ENCODE data around the gene ACOT12.

The ACOT12 gene

DNA sequence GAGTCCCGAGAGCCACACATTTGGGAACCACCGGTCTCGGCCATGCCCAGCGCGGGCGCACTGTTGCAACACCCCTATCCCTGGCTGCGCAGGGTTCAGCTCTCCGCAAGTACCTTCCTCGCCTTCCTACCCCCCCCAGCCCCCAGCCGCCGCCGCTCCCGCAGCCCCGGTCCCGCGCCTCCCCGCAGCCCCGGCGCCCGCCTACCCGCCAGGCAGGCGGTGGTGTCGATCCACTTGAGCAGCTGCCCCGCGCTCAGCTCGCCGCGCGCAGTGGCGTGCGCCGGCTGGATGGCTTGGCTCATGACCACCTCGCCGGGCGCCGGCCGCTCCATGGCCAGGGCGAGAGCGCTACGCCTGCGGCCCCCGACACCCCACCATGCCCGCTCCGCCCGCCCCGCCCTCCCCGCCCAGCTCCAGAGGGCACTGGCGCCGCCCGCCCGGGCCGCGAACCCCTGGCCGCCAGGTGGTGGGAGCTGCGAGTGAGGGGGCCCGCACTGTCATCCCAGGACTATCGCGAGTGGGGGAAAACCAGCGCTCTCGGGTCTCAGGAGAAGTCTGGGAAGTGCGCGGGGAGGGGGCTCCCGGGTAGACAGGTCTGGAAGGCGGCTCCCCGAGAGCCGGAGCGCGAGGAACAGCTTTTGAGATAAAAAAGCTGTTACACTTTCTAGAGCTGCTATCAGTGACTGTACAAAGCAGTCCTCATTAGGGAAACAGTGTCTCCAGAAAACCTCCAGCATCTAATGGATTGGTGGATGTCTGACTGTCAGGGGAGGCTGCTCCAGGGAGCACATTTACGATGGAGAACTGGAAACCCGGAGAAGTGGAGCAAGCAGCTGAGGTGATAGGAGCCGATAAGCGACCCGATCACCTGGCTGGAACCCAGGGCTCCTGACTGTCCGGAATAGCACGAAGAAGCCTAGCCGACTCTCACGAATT lies at the start of gene ACOT12:
Gene ACOT12, minus strand, starts transcription at position 352 of the 936 bp plus-strand sequence. Its CDS starts 20 bp downstream, at position 332.
- no peaks in the 10 kb centered on the region for H3K4me1 ChIP-seq (ENCODE audit: insufficient read depth, low read length)
- H3K9me3 ChIP-seq (ENCODE audit: insufficient read depth, low read depth, low read length), result no peaks in the 10 kb centered on the region
- no peak within 1 kb of the TSS for H3K9ac ChIP-seq (ENCODE audit: low read depth, low read length)
- H3K36me3 ChIP-seq (ENCODE audit: insufficient read depth, low read depth, low read length), result no peaks in the 10 kb centered on the region
- H3K27ac ChIP-seq (ENCODE audit: low read length), result no peak within 1 kb of the TSS
- peaks cover 35% of the 10 kb centered on the region for H3K27me3 ChIP-seq (ENCODE audit: insufficient read depth, low read length)
- H3K4me3 ChIP-seq (ENCODE audit: low read length), result peak within 1 kb of the TSS; percentile 74

DNA sequence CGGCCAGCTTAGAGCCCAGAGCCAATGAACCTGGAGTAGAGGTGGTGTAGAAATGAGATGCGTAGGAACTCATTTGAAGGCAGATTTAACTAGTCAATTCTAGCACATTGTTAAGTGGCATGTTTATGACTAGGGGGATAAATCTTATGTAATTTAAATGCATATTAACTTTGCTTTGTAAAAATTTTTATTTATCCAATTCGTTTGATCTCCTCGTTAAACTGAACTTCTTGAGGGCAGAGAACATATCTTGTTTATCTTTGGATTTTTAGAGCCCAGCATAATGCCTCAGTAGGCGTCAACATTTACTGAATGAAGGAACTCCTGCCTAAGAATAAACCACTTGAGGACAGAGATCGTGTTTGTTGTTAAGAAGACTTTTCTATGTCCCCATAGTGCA lies 41.1 kb upstream of the ACOT12 start:
- no peak overlapping the region for H3K9ac ChIP-seq (ENCODE audit: low read depth, low read length)
- H3K4me1 ChIP-seq (ENCODE audit: insufficient read depth, low read length), result no peaks in the 10 kb centered on the region
- H3K9me3 ChIP-seq (ENCODE audit: insufficient read depth, low read depth, low read length), result no peaks in the 10 kb centered on the region
- no peaks in the 10 kb centered on the region for H3K27me3 ChIP-seq (ENCODE audit: insufficient read depth, low read length)
- no peaks in the 10 kb centered on the region for H3K36me3 ChIP-seq (ENCODE audit: insufficient read depth, low read depth, low read length)
- no peak overlapping the region for H3K4me3 ChIP-seq (ENCODE audit: low read length)
- no peak overlapping the region for H3K27ac ChIP-seq (ENCODE audit: low read length)

DNA sequence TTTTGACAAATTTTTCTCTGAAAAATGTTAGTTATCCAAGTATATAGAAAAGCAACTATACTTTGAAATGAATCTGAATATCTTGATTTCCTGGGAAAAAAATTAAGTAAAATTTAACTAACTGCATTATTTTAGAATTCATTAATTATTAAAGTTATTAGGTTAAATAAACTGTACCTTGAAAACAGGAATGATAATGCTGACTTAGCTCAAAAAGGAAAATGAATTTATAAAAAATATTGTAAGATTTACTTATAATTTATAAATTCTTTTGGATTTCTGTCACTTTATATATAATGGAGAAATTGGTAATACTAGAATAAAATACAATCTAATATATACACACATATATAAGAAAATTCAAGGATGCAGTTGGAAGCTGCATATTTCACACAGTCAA lies 36.1 kb upstream of the ACOT12 start:
- H3K4me1 ChIP-seq (ENCODE audit: insufficient read depth, low read length), result peaks cover 4% of the 10 kb centered on the region; the same call in 1 of the 2 replicates
- H3K27ac ChIP-seq (ENCODE audit: low read length), result no peak overlapping the region
- no peaks in the 10 kb centered on the region for H3K36me3 ChIP-seq (ENCODE audit: insufficient read depth, low read depth, low read length)
- H3K4me3 ChIP-seq (ENCODE audit: low read length), result no peak overlapping the region
- no peaks in the 10 kb centered on the region for H3K27me3 ChIP-seq (ENCODE audit: insufficient read depth, low read length)
- H3K9me3 ChIP-seq (ENCODE audit: insufficient read depth, low read depth, low read length), result no peaks in the 10 kb centered on the region
- H3K9ac ChIP-seq (ENCODE audit: low read depth, low read length), result no peak overlapping the region

DNA sequence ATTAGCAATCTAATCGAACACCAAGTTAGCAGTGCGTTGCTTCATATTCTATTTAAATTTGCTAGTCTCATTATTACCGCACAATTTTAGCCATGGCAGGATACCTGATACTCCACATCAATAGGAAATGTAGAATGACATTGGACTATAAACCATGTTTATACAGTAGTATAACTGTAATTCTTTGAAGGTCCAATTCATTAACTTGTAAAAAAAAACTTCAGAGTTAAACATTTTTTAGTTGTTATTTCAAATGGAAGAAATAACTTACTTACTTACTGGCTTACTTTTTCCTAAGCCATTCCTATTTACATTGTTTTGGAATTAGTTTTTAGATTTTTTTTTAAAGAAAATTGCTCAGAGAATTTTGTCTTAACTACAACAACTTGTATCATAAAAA lies 35.4 kb upstream of the ACOT12 start:
- Histone ChIP-seq H3K27ac (ENCODE audit: low read length) (no peak overlapping the region), H3K27me3 (ENCODE audit: insufficient read depth, low read length) (no peaks in the 10 kb centered on the region), H3K9ac (ENCODE audit: low read depth, low read length) (no peak overlapping the region), H3K4me3 (ENCODE audit: low read length) (no peak overlapping the region), H3K4me1 (ENCODE audit: insufficient read depth, low read length) (peaks cover 4% of the 10 kb centered on the region; the same call in 1 of the 2 replicates), H3K9me3 (ENCODE audit: insufficient read depth, low read depth, low read length) (no peaks in the 10 kb centered on the region), H3K36me3 (ENCODE audit: insufficient read depth, low read depth, low read length) (no peaks in the 10 kb centered on the region)

DNA sequence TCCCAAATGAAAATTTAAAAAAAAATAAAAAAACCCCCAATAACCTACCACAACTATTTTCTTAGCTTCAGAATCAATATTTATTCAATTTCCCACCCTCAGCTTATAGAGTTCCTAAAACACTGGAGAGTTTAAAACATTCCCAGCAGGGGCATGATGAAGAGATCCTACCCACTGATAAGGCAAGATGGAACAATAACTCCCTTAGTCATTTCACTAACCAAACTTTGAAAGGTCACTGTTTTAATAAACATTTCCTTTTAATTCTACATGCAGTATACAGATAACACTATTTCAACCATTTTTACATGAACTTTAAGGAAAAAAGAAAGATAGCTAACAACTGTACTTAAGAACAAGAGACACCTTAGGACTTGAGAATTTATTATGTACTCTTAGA lies 34.9 kb upstream of the ACOT12 start:
- Histone ChIP-seq H3K4me1 (ENCODE audit: insufficient read depth, low read length) (peaks cover 4% of the 10 kb centered on the region; the same call in 1 of the 2 replicates), H3K27me3 (ENCODE audit: insufficient read depth, low read length) (no peaks in the 10 kb centered on the region), H3K4me3 (ENCODE audit: low read length) (no peak overlapping the region), H3K9me3 (ENCODE audit: insufficient read depth, low read depth, low read length) (no peaks in the 10 kb centered on the region), H3K27ac (ENCODE audit: low read length) (no peak overlapping the region), H3K9ac (ENCODE audit: low read depth, low read length) (no peak overlapping the region), H3K36me3 (ENCODE audit: insufficient read depth, low read depth, low read length) (no peaks in the 10 kb centered on the region)

DNA sequence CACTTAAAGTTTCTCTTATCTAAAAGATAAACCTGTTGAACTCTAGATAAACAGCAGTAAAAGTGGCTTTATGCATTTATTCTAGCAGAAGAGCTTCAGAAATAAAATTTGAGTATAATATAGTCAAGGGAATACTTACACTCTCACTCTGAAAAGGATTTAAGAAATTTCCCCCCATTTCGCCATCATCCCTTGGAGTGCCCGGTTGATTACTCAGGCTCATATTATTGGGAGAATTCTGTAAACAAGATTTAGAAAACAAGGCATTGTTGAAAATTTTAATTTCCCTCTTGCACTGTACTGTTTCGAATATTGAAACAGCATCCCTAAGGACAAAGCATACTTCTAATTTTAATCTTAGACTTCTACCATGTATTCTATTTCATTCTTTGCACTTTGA lies 34.5 kb upstream of the ACOT12 start:
- H3K4me3 ChIP-seq (ENCODE audit: low read length), result no peak overlapping the region
- H3K4me1 ChIP-seq (ENCODE audit: insufficient read depth, low read length), result peaks cover 4% of the 10 kb centered on the region; the same call in 1 of the 2 replicates
- H3K36me3 ChIP-seq (ENCODE audit: insufficient read depth, low read depth, low read length), result no peaks in the 10 kb centered on the region
- no peaks in the 10 kb centered on the region for H3K27me3 ChIP-seq (ENCODE audit: insufficient read depth, low read length)
- H3K27ac ChIP-seq (ENCODE audit: low read length), result no peak overlapping the region
- H3K9ac ChIP-seq (ENCODE audit: low read depth, low read length), result no peak overlapping the region
- H3K9me3 ChIP-seq (ENCODE audit: insufficient read depth, low read depth, low read length), result no peaks in the 10 kb centered on the region

DNA sequence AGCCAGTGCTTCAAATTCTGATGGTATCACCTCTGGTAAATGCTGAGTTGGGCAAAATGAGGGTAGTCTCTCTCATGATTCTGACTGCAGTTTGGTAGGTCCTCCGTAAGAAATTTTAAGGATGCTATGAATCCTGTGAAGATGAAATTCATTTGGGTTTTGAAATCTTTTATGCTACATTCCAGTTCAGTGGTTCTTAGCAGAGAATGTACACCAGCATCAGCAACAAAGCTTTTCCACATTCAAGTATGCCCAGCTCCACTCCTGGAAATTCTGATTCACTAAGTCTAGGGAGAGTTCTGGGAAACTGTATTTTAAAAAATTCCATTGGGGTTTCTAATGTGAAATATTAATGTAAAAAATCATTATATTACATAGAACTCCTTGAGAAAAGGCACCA lies 33.6 kb upstream of the ACOT12 start:
- H3K4me3 ChIP-seq (ENCODE audit: low read length), result no peak overlapping the region
- H3K9ac ChIP-seq (ENCODE audit: low read depth, low read length), result no peak overlapping the region
- H3K36me3 ChIP-seq (ENCODE audit: insufficient read depth, low read depth, low read length), result no peaks in the 10 kb centered on the region
- H3K9me3 ChIP-seq (ENCODE audit: insufficient read depth, low read depth, low read length), result no peaks in the 10 kb centered on the region
- H3K4me1 ChIP-seq (ENCODE audit: insufficient read depth, low read length), result peaks cover 4% of the 10 kb centered on the region; the same call in 1 of the 2 replicates
- no peak overlapping the region for H3K27ac ChIP-seq (ENCODE audit: low read length)
- H3K27me3 ChIP-seq (ENCODE audit: insufficient read depth, low read length), result no peaks in the 10 kb centered on the region

DNA sequence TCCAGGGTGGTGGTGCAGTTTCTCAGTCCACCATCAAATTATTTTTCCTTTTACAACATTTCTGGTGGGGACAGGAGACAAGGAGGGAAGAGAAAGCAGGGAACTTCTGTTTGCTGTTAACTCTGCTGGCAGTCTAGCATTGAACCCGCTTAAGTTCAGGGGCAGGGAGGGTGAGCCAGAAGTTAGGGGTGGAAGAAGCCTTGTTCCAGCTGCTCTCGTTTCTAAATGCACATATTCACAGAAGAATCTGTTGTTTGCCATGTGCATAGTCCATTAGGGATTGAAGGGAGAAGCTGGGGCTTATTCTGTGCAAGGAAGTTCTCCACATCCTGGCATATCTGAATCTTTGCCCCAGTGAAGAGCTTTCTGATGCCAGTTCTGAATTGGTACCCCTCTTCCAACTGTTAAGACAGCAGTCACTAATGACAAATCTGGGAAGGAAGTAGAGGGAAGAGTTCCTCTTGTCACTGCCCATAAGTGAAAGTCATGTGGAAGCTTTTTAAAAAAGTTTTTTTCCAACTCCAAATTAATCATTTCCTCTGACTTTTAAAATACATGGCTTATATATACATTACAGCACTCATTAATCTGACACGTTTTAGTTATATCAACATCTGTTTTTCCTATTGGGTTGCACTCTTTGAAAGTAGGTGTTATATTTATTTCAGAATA lies 32.6 kb upstream of the ACOT12 start:
- H3K27me3 ChIP-seq (ENCODE audit: insufficient read depth, low read length), result no peaks in the 10 kb centered on the region
- H3K4me3 ChIP-seq (ENCODE audit: low read length), result no peak overlapping the region
- peaks cover 4% of the 10 kb centered on the region; the same call in 1 of the 2 replicates for H3K4me1 ChIP-seq (ENCODE audit: insufficient read depth, low read length)
- no peak overlapping the region for H3K9ac ChIP-seq (ENCODE audit: low read depth, low read length)
- no peaks in the 10 kb centered on the region for H3K9me3 ChIP-seq (ENCODE audit: insufficient read depth, low read depth, low read length)
- H3K36me3 ChIP-seq (ENCODE audit: insufficient read depth, low read depth, low read length), result no peaks in the 10 kb centered on the region
- H3K27ac ChIP-seq (ENCODE audit: low read length), result no peak overlapping the region

DNA sequence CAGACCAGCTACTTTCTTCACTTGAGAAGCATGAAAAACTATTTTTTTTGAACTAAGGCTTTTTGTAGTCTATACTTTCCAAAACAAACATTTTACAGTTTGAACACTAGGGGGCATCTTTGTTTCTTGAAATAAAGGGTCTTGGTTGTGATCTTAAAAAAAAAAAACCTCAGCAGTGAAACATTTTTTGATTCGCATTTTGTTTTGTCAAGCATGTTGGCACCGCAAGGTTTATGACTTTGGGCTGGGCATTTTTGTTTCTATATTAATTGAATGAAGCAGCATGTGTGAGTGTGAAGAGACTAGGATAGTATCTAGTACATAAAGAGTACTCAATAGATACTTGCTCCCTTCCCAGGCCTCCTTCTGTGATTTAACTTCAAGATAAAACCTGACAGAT lies 31.6 kb upstream of the ACOT12 start:
- Histone ChIP-seq H3K9me3 (ENCODE audit: insufficient read depth, low read depth, low read length) (no peaks in the 10 kb centered on the region), H3K9ac (ENCODE audit: low read depth, low read length) (no peak overlapping the region), H3K4me3 (ENCODE audit: low read length) (no peak overlapping the region), H3K27ac (ENCODE audit: low read length) (no peak overlapping the region), H3K4me1 (ENCODE audit: insufficient read depth, low read length) (peaks cover 4% of the 10 kb centered on the region; the same call in 1 of the 2 replicates), H3K36me3 (ENCODE audit: insufficient read depth, low read depth, low read length) (no peaks in the 10 kb centered on the region), H3K27me3 (ENCODE audit: insufficient read depth, low read length) (no peaks in the 10 kb centered on the region)

DNA sequence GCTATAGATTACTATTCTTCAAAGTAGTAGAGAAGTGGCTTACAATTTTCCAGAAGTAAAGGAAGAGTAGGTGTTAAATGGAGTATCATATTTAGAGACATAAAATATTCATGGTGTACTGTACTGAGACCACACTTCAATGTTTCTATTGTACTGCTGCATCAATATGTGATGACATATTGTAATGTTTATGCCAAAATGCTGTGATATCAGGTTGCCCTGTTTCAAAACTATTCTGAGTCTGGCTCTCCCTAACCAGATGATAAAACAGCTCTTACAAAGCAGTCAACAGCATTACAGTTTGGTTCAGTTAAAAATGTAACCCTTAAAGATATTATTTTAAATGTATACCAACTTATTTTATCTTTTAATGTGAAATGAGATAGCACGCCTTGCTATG lies 30.8 kb upstream of the ACOT12 start:
- H3K9me3 ChIP-seq (ENCODE audit: insufficient read depth, low read depth, low read length), result no peaks in the 10 kb centered on the region
- no peaks in the 10 kb centered on the region for H3K27me3 ChIP-seq (ENCODE audit: insufficient read depth, low read length)
- peaks cover 4% of the 10 kb centered on the region; the same call in 1 of the 2 replicates for H3K4me1 ChIP-seq (ENCODE audit: insufficient read depth, low read length)
- H3K9ac ChIP-seq (ENCODE audit: low read depth, low read length), result no peak overlapping the region
- H3K36me3 ChIP-seq (ENCODE audit: insufficient read depth, low read depth, low read length), result no peaks in the 10 kb centered on the region
- H3K4me3 ChIP-seq (ENCODE audit: low read length), result no peak overlapping the region
- H3K27ac ChIP-seq (ENCODE audit: low read length), result no peak overlapping the region

DNA sequence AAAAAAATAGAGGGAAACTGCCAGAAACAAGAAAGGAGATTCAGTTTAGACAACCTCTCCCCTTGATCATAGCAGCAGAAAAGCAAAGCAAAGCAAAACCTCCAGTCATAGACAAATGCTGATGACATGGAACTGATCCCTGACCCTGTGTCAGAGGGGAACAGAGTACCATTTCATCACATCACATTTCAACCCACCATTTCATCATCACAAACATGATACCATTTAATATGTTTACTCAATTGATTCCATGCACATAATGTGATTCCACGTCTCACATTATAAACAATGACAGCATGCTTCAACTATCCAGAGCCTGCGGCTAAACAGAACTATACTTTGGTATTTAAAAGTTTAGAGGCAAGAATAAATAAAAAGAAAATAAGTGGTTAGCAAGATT lies 28.7 kb upstream of the ACOT12 start:
- H3K9ac ChIP-seq (ENCODE audit: low read depth, low read length), result no peak overlapping the region
- H3K27ac ChIP-seq (ENCODE audit: low read length), result no peak overlapping the region
- no peaks in the 10 kb centered on the region for H3K36me3 ChIP-seq (ENCODE audit: insufficient read depth, low read depth, low read length)
- H3K9me3 ChIP-seq (ENCODE audit: insufficient read depth, low read depth, low read length), result no peaks in the 10 kb centered on the region
- H3K4me3 ChIP-seq (ENCODE audit: low read length), result no peak overlapping the region
- H3K27me3 ChIP-seq (ENCODE audit: insufficient read depth, low read length), result no peaks in the 10 kb centered on the region
- H3K4me1 ChIP-seq (ENCODE audit: insufficient read depth, low read length), result peaks cover 4% of the 10 kb centered on the region; the same call in 1 of the 2 replicates
